GM19395 (cell line): ENCODE data around the gene AHDC1.
"Not testable (repeated sequence)": the region's sequence is repeated elsewhere in the genome, so short reads cannot be mapped to it uniquely, and the experiment has no call there.

ENCODE experiments used
- ATAC-seq: cut with Tn5 transposase; IDR thresholded peaks from one replicate; pipeline ENCODE4 v1.9.1; 2021; ENCODE audit warnings: mild to moderate bottlenecking, moderate library complexity; ENCODE audit not compliant: unreplicated experiment

The AHDC1 gene

GRCh38 chr1:27603681-27604578 is at the start of gene AHDC1:
AHDC1 (minus strand) TSS chr1:27604144; CDS start chr1:27552115, 52,029 bp downstream.
- ATAC-seq = no peak

GRCh38 chr1:27652111-27652864 is 48.3 kb upstream of the AHDC1 start:
- ATAC-seq = no peak

- no peak for ATAC-seq
These were observed 46.7 kb upstream of the AHDC1 start for GRCh38 chr1:27650539-27651175.

- no peak for ATAC-seq
These were observed 46.2 kb upstream of the AHDC1 start for GRCh38 chr1:27650171-27650538.

GRCh38 chr1:27649306-27649635 is 45.3 kb upstream of the AHDC1 start:
- no peak for ATAC-seq

GRCh38 chr1:27648602-27649305 is 44.8 kb upstream of the AHDC1 start:
- ATAC-seq = no peak

- ATAC-seq = no peak
These were observed 43.4 kb upstream of the AHDC1 start for GRCh38 chr1:27647328-27647727.

- ATAC-seq = no peak
These were observed 42.7 kb upstream of the AHDC1 start for GRCh38 chr1:27646676-27647075.

- ATAC-seq = no peak
These were observed 41.1 kb upstream of the AHDC1 start for GRCh38 chr1:27645071-27645415.

- ATAC-seq = no peak
These were observed 40.6 kb upstream of the AHDC1 start for GRCh38 chr1:27644369-27645070.

GRCh38 chr1:27643600-27644368 is 39.8 kb upstream of the AHDC1 start:
- ATAC-seq = no peak

GRCh38 chr1:27640514-27640913 is 36.6 kb upstream of the AHDC1 start:
- not testable (repeated sequence) for ATAC-seq

GRCh38 chr1:27638805-27639204 is 34.9 kb upstream of the AHDC1 start:
- no peak for ATAC-seq

- no peak for ATAC-seq
These were observed 34.2 kb upstream of the AHDC1 start for GRCh38 chr1:27638047-27638734.

GRCh38 chr1:27635396-27636142 is 31.6 kb upstream of the AHDC1 start:
- ATAC-seq = no peak

- ATAC-seq = no peak
These were observed 31.0 kb upstream of the AHDC1 start, which contains the start of gene FGR for GRCh38 chr1:27634985-27635367. FGR (minus strand) TSS chr1:27635185; CDS start chr1:27623916, 11,269 bp downstream.

- no peak for ATAC-seq
These were observed 30.4 kb upstream of the AHDC1 start for GRCh38 chr1:27634177-27634984.
